ENCODE measurements around the gene MGMT.
A peak's percentile ranks its signal among the peaks of the same experiment; 100 is the strongest.

Gene MGMT

GRCh38 chr10:129467359-129468064, 471 bp downstream of the MGMT start:
- H4K20me1 ChIP-seq (ENCODE audit: insufficient read depth, low read length), result no peaks in the 10 kb centered on the region
- DNase-seq (no peak), ATAC-seq (ENCODE audit: insufficient read depth, low read depth) (peak; percentile 42; the same call in 2 of the 3 replicates)
- peak overlapping the region; percentile 66 for H2AFZ ChIP-seq (ENCODE audit: low read depth, low read length)
- H3K9ac ChIP-seq (ENCODE audit: low read depth, low read length), result peak overlapping the region; percentile 84
- peak overlapping the region; percentile 89 for H3K4me2 ChIP-seq (ENCODE audit: insufficient read depth, low read length)
- H3K9me3 ChIP-seq (ENCODE audit: insufficient read depth, low read length, severe bottlenecking), result no peaks in the 10 kb centered on the region
- TF ChIP-seq EZH2 (IDR thresholded peaks at IDR 0.05; ENCODE audit: borderline replicate concordance, low read depth, low read length, severe bottlenecking) (no peak), CTCF (IDR thresholded peaks at IDR 0.05; ENCODE audit: borderline replicate concordance, extremely low read depth, low read length, poor library complexity, severe bottlenecking) (no peak)
- H3K79me2 ChIP-seq (ENCODE audit: insufficient read depth, low read length), result peaks cover 50% of the 10 kb centered on the region
- peaks cover 25% of the 10 kb centered on the region for H3K4me1 ChIP-seq (ENCODE audit: insufficient read depth, low read length)
- peak overlapping the region; percentile 51 to 63 for H3K4me3 ChIP-seq (ENCODE audit: low read depth in 1 of 2, low read length in 2 of 2)
- no peaks in the 10 kb centered on the region for H3K27me3 ChIP-seq (ENCODE audit: insufficient read depth, low read length, poor library complexity)
- peaks cover 20% of the 10 kb centered on the region for H3K36me3 ChIP-seq (ENCODE audit: insufficient read depth, low read length)
- peak overlapping the region; percentile 74 for H3K27ac ChIP-seq (ENCODE audit: low read length)

- Histone ChIP-seq H3K4me2 (ENCODE audit: insufficient read depth, low read length) (peak overlapping the region; percentile 89), H3K9ac (ENCODE audit: low read depth, low read length) (peak overlapping the region; percentile 84)
These were observed 1.1 kb downstream of the MGMT start for GRCh38 chr10:129468187-129468586.

DNA sequence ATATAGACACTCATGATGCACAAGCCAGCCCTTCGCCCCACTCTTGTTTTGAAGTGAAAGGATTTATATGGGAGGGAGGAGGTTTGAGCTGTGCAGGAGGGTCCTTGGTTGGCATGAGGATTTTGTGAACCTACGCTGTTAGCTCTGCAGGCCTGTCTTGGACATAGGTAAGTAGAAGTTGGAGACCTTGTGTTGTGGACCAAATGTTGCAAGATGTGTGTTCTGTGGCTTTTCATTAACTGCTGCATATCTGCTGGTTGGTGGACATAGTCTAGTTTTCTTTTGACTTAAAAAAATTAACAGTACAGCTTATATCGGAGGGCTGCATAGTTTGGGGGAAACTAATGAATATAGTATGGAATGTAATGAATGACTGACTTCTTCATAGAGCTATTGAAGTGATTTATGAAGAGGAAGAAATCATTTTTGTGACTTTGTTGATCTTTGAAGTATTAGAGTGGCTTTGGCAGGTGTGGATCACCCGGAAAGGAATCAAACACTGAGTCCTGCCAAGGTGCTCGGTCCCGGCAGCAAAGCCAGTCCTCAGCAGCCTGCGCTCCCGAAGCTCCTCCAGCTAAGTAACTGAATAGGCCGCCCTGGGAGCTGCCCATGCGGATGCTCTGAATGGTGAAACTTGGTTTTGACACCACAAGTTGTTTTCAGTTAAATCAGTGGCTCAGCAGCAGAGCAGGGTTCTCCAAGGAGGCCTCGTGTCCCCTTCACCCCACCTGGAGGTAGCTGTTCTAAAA, 3.2 kb downstream of the MGMT start:
- Histone ChIP-seq H3K9ac (ENCODE audit: low read depth, low read length) (no peak overlapping the region), H3K36me3 (ENCODE audit: insufficient read depth, low read length) (peaks cover 20% of the 10 kb centered on the region), H3K4me3 (ENCODE audit: low read depth in 1 of 2, low read length in 2 of 2) (no peak overlapping the region), H3K9me3 (ENCODE audit: insufficient read depth, low read length, severe bottlenecking) (no peaks in the 10 kb centered on the region), H3K27me3 (ENCODE audit: insufficient read depth, low read length, poor library complexity) (no peaks in the 10 kb centered on the region), H4K20me1 (ENCODE audit: insufficient read depth, low read length) (no peaks in the 10 kb centered on the region; the same call in 1 of the 2 replicates), H3K4me2 (ENCODE audit: insufficient read depth, low read length) (no peak overlapping the region), H2AFZ (ENCODE audit: low read depth, low read length) (no peak overlapping the region), H3K27ac (ENCODE audit: low read length) (no peak overlapping the region), H3K4me1 (ENCODE audit: insufficient read depth, low read length) (peaks cover 25% of the 10 kb centered on the region), H3K79me2 (ENCODE audit: insufficient read depth, low read length) (peaks cover 77% of the 10 kb centered on the region)
- ATAC-seq (ENCODE audit: insufficient read depth, low read depth) (no peak), DNase-seq (no peak)
- no peak for TF ChIP-seq EZH2 (IDR thresholded peaks at IDR 0.05; ENCODE audit: borderline replicate concordance, low read depth, low read length, severe bottlenecking)
- no peak for TF ChIP-seq CTCF (IDR thresholded peaks at IDR 0.05; ENCODE audit: borderline replicate concordance, extremely low read depth, low read length, poor library complexity, severe bottlenecking)

More at GRCh38 chr10:129468187-129468586, 1.1 kb downstream of the MGMT start:
- Histone ChIP-seq H3K36me3 (ENCODE audit: insufficient read depth, low read length) (peaks cover 20% of the 10 kb centered on the region), H3K79me2 (ENCODE audit: insufficient read depth, low read length) (peaks cover 56% of the 10 kb centered on the region), H3K4me3 (ENCODE audit: low read depth in 1 of 2, low read length in 2 of 2) (peak overlapping the region; percentile 51 to 63; a peak in 3 of 4 replicates), H2AFZ (ENCODE audit: low read depth, low read length) (no peak overlapping the region; the same call in 1 of the 2 replicates), H3K27me3 (ENCODE audit: insufficient read depth, low read length, poor library complexity) (no peaks in the 10 kb centered on the region), H4K20me1 (ENCODE audit: insufficient read depth, low read length) (no peaks in the 10 kb centered on the region), H3K4me1 (ENCODE audit: insufficient read depth, low read length) (peaks cover 25% of the 10 kb centered on the region), H3K27ac (ENCODE audit: low read length) (peak overlapping the region; percentile 74), H3K9me3 (ENCODE audit: insufficient read depth, low read length, severe bottlenecking) (no peaks in the 10 kb centered on the region)
- TF ChIP-seq CTCF (IDR thresholded peaks at IDR 0.05; ENCODE audit: borderline replicate concordance, extremely low read depth, low read length, poor library complexity, severe bottlenecking) (no peak), EZH2 (IDR thresholded peaks at IDR 0.05; ENCODE audit: borderline replicate concordance, low read depth, low read length, severe bottlenecking) (no peak)
- DNase-seq (peak; percentile 20), ATAC-seq (ENCODE audit: insufficient read depth, low read depth) (no peak)
